Dermis lymphatic vessel endothelial cell (primary cell): ENCODE measurements around the gene ADGRG4. TPM values are rescaled to one million over a fixed set of nuclear protein-coding genes. Genes with fewer than 3 reads are reported as not detected.

ENCODE experiments used
- total RNA-seq: library from RNA; depleted of rRNA; stranded (reverse); fragments of >200 nt; gene quantifications from 2 replicates; pipeline ENCODE4 v1.2.1, GENCODE V29; 2014

ADGRG4 gene, protein sequence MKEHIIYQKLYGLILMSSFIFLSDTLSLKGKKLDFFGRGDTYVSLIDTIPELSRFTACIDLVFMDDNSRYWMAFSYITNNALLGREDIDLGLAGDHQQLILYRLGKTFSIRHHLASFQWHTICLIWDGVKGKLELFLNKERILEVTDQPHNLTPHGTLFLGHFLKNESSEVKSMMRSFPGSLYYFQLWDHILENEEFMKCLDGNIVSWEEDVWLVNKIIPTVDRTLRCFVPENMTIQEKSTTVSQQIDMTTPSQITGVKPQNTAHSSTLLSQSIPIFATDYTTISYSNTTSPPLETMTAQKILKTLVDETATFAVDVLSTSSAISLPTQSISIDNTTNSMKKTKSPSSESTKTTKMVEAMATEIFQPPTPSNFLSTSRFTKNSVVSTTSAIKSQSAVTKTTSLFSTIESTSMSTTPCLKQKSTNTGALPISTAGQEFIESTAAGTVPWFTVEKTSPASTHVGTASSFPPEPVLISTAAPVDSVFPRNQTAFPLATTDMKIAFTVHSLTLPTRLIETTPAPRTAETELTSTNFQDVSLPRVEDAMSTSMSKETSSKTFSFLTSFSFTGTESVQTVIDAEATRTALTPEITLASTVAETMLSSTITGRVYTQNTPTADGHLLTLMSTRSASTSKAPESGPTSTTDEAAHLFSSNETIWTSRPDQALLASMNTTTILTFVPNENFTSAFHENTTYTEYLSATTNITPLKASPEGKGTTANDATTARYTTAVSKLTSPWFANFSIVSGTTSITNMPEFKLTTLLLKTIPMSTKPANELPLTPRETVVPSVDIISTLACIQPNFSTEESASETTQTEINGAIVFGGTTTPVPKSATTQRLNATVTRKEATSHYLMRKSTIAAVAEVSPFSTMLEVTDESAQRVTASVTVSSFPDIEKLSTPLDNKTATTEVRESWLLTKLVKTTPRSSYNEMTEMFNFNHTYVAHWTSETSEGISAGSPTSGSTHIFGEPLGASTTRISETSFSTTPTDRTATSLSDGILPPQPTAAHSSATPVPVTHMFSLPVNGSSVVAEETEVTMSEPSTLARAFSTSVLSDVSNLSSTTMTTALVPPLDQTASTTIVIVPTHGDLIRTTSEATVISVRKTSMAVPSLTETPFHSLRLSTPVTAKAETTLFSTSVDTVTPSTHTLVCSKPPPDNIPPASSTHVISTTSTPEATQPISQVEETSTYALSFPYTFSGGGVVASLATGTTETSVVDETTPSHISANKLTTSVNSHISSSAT (N-terminal part only)
- total RNA-seq: not detected in 2 replicates

DNA sequence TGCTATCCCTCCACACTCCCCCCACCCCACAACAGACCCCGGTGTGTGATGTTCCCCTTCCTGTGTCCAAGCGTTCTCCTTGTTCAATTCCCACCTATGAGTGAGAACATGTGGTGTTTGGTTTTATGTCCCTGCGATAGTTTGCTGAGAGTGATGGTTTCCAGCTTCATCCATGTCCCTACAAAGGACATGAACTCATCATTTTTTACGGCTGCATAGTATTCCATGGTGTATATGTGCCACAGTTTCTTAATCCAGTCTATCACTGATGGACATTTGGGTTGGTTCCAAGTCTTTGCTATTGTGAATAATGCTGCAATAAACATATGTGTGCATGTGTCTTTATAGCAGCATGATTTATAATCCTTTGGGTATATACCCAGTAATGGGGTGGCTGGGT lies at the start of gene ADGRG4:
ADGRG4 (plus strand) TSS at position 243 of the 400 bp plus-strand sequence. CDS start 7,815 bp downstream, outside the sequence.

DNA sequence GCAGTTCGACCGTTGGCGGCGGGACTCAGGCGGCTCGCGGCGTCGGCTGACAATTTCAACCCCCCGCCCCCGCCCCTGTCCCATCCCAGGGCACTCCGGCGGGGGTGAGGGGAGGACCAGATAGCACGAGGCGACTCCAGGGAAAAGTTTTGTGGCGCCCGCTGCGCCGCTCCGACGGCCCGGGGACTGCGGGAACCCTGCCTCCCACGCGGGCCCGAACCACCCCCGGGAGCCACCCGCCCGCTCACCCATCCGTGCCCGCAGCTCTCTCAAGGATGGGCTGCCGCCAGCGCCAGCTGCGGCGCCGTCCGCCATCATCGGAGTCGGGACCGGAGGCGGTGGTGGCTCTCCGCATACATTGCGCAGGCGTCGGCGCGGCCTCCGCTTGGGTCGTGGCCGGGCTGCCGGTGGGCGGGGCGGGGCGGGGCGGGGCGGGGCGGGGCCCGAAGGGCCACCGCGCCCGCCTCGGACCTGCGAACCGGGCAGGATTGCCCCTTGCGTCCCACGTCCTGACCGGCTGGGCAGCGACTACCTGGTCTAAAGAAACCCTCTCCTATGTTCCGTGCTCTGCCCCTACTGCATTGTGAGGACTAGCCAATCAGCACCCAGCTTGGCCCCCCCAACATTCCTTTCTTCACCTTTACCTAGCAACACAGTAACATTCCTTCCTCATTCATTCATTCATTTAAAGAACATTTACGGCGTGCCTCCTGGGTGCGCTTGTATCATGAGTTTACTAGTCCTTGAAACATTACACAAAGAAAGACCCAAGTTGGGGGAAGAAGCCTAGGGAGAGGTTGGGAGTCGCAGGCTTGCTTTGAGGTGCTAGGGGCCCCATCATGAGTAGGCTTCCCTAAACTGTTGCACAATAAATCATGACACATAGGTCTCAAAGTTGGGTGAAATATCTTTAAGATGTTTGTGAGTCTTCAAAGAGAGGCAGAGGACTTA lies 49.4 kb upstream of the ADGRG4 start, which contains the start of gene MAP7D3:
MAP7D3 (minus strand) TSS at position 360 of the 951 bp plus-strand sequence; CDS start at position 318, 42 bp downstream.

Other genes starting within 250 kb of the ADGRG4 start
- 68.2 and 99.0 TPM in 2 replicates for gene FHL1, start 153.4 kb upstream of the ADGRG4 start, total RNA-seq
- 17.9 and 19.0 TPM in 2 replicates for gene MAP7D3, start 49.6 kb upstream of the ADGRG4 start, total RNA-seq
- not detected in 2 replicates for gene BRS3, start 187.0 kb downstream of the ADGRG4 start, total RNA-seq
- gene HTATSF1, start 196.6 kb downstream of the ADGRG4 start, total RNA-seq: 24.8 and 28.4 TPM in 2 replicates
- not detected in 2 replicates for gene VGLL1, start 231.3 kb downstream of the ADGRG4 start, total RNA-seq